ENCODE results near the gene SLN.

DNA sequence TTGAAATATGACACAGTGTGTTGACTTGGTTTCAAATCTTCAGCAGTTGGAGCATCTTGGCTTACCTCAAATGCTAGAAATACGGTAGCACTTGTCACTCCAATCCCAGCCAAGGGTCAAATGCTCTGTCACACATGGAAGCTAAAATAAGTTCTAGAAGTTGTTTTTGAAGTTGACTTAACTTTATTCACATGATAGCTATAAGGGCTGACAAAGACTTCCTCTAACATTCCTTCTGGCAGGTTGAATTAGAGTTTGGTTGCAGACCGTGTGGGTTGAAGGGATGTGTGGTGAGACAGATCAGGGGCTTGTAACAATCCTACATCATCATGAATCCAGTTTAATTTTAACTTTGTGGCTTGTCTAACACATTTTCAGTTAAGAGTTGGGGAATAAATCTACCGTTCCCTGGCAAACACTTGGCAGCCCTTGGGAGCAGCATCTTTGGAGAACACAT lies 4.6 kb downstream of the SLN start:
- TF ChIP-seq EZH2 (IDR thresholded peaks at IDR 0.05; ENCODE audit: low read length, unreplicated experiment), result no peak
- TF ChIP-seq, protein P1, sequence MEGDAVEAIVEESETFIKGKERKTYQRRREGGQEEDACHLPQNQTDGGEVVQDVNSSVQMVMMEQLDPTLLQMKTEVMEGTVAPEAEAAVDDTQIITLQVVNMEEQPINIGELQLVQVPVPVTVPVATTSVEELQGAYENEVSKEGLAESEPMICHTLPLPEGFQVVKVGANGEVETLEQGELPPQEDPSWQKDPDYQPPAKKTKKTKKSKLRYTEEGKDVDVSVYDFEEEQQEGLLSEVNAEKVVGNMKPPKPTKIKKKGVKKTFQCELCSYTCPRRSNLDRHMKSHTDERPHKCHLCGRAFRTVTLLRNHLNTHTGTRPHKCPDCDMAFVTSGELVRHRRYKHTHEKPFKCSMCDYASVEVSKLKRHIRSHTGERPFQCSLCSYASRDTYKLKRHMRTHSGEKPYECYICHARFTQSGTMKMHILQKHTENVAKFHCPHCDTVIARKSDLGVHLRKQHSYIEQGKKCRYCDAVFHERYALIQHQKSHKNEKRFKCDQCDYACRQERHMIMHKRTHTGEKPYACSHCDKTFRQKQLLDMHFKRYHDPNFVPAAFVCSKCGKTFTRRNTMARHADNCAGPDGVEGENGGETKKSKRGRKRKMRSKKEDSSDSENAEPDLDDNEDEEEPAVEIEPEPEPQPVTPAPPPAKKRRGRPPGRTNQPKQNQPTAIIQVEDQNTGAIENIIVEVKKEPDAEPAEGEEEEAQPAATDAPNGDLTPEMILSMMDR (conservative IDR thresholded peaks at IDR 0.05; ENCODE audit: low read depth, low read length), result no peak
